HEK293T (cell line): ENCODE measurements around the gene BACE1-AS.
"Not testable (repeated sequence)": the region's sequence is repeated elsewhere in the genome, so short reads cannot be mapped to it uniquely, and the experiment has no call there.

Source experiments
- CTCF ChIA-PET: fragments of 350-600 bp; formaldehyde crosslinking; extraction: SDS; loops from one replicate; lab custom pipeline; 2021; ENCODE audit warnings: antibody characterized with exemption, inconsistent platforms; lab: Yijun Ruan, JAX
- POLR2A ChIA-PET: fragments of 350-600 bp; formaldehyde crosslinking; extraction: SDS; loops from one replicate; lab custom pipeline; 2020; ENCODE audit warnings: antibody characterized with exemption, inconsistent platforms; lab: Yijun Ruan, JAX
- DNase-seq: peaks from one replicate; pipeline ENCODE4 v3.0.0; 2012; ENCODE audit warnings: mixed read lengths; ENCODE audit errors: extremely low spot score
- ARNT ChIP-seq: fragments of 450-650 bp; IDR thresholded peaks from 2 replicates; pipeline ENCODE4 v1.6.1; 2017; ENCODE audit warnings: mild to moderate bottlenecking
- BHLHE40 ChIP-seq: fragments of 450-650 bp; IDR thresholded peaks from 2 replicates; pipeline ENCODE4 v1.6.1; 2016; ENCODE audit warnings: mild to moderate bottlenecking, moderate library complexity, borderline replicate concordance
- CTBP1 ChIP-seq: fragments of 450-650 bp; IDR thresholded peaks from 2 replicates; pipeline ENCODE4 v1.6.1; 2016; ENCODE audit warnings: borderline replicate concordance
- ELF4 ChIP-seq: fragments of 450-650 bp; IDR thresholded peaks from 2 replicates; pipeline ENCODE4 v1.6.1; 2017; ENCODE audit warnings: antibody characterized with exemption
- FOXA1 ChIP-seq: fragments of 450-650 bp; IDR thresholded peaks from 2 replicates; pipeline ENCODE4 v1.6.1; 2016; ENCODE audit warnings: mild to moderate bottlenecking
- FOXK2 ChIP-seq: fragments of 450-650 bp; IDR thresholded peaks from 2 replicates; pipeline ENCODE4 v1.6.1; 2016; ENCODE audit warnings: mild to moderate bottlenecking
- FOXM1 ChIP-seq: fragments of 450-650 bp; IDR thresholded peaks from 2 replicates; pipeline ENCODE4 v1.6.1; 2017; ENCODE audit warnings: mild to moderate bottlenecking, borderline replicate concordance
- HDGF ChIP-seq: fragments of 450-650 bp; IDR thresholded peaks from 2 replicates; pipeline ENCODE4 v1.6.1; 2017; ENCODE audit warnings: antibody characterized with exemption, borderline replicate concordance
- L3MBTL2 ChIP-seq: fragments of 450-650 bp; conservative IDR thresholded peaks from 2 replicates; pipeline ENCODE4 v1.6.1; 2016; ENCODE audit warnings: mild to moderate bottlenecking
- LEF1 ChIP-seq: fragments of 450-650 bp; IDR thresholded peaks from 2 replicates; pipeline ENCODE4 v1.6.1; 2017; ENCODE audit warnings: mild to moderate bottlenecking, borderline replicate concordance
- SP1 ChIP-seq: fragments of 450-650 bp; IDR thresholded peaks from 2 replicates; pipeline ENCODE4 v1.6.1; 2017
- SUZ12 ChIP-seq: fragments of 450-650 bp; IDR thresholded peaks from 2 replicates; pipeline ENCODE4 v1.6.1; 2016; ENCODE audit warnings: mild to moderate bottlenecking
- TARDBP ChIP-seq: fragments of 450-650 bp; IDR thresholded peaks from 2 replicates; pipeline ENCODE4 v1.6.1; 2016
- ZNF384 ChIP-seq: fragments of 450-650 bp; IDR thresholded peaks from 2 replicates; pipeline ENCODE4 v1.6.1; 2016
- TF ChIP-seq, protein P1 (sequence below): fragments of 450-650 bp; IDR thresholded peaks from 2 replicates; pipeline ENCODE4 v1.6.1; 2016

BACE1-AS gene

DNA sequence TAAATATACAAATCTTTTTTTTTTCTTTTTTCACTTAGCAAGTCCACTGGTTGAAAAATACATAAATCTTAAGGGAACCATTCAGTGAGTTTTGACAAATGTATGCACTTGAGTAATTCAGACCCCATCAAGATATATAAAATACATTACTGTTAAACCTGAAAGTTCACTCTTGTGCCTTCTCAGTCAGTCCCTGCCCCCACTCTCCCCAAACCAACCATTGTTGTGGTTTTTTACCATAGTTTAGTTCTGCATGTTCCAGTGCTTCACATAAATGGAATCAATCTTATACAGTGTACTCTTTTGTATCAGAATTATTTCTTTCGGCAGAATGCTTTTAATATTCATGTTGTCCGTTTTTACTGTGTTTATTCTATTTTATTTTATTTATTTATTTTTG lies 32.6 kb upstream of the BACE1-AS start:
- POLR2A ChIA-PET, result no interaction called here
- CTCF ChIA-PET, result no interaction called here
- TF ChIP-seq SUZ12 (no peak), CTBP1 (no peak), FOXA1 (no peak), TARDBP (no peak), FOXM1 (no peak)
- TF ChIP-seq, protein P1, sequence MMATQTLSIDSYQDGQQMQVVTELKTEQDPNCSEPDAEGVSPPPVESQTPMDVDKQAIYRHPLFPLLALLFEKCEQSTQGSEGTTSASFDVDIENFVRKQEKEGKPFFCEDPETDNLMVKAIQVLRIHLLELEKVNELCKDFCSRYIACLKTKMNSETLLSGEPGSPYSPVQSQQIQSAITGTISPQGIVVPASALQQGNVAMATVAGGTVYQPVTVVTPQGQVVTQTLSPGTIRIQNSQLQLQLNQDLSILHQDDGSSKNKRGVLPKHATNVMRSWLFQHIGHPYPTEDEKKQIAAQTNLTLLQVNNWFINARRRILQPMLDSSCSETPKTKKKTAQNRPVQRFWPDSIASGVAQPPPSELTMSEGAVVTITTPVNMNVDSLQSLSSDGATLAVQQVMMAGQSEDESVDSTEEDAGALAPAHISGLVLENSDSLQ, result no peak
- no peak for DNase-seq

- CTCF ChIA-PET, result no interaction called here
These were observed 31.7 kb upstream of the BACE1-AS start for GRCh38 chr11:117259417-117259816.

DNA sequence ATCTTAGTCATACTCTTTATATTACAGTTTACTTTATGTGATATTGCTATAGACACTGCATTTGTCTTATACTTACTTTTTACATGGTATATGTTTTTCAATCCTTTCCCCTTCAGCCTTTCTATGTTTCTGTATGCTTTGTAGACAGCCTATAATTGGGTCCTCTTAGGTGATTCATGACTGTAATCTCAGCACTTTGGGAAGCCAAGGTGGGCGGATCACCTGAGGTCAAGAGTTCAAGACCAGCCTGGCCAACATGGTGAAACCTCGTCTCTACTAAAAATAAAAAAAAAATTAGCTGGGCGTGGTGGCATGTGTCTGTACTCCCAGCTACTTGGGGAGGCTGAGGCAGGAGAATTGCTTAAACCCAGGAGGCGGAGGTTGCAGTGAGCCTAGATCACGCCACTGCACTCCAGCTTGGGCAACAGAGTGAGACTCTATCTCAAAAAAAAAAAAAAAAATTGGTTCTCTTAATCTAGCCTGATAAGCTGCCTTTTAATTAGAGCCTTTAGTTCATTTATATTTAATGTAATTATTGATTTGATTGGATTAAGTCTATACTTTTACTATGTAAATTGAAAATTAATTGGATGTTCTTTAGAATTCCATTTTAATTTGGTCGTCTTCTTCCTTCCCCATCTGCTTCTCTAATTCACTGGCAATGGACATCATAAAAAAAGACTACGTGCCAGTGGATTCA lies 26.4 kb upstream of the BACE1-AS start:
- POLR2A ChIA-PET, CTCF ChIA-PET, DNase-seq: not testable (repeated sequence)

More at GRCh38 chr11:117259417-117259816, 31.7 kb upstream of the BACE1-AS start:
- no peak for TF ChIP-seq TARDBP
- TF ChIP-seq SP1, result no peak
- no peak for TF ChIP-seq L3MBTL2
- TF ChIP-seq, protein P1, result no peak
- TF ChIP-seq BHLHE40, result no peak
- TF ChIP-seq LEF1, result no peak
- TF ChIP-seq FOXK2, result no peak
- TF ChIP-seq HDGF, result no peak
- no peak for TF ChIP-seq ELF4
- no peak for TF ChIP-seq FOXM1
- no peak for TF ChIP-seq SUZ12
- TF ChIP-seq CTBP1, result no peak
- TF ChIP-seq ARNT, result no peak
- TF ChIP-seq ZNF384, result no peak
- TF ChIP-seq FOXA1, result no peak
- DNase-seq, result no peak
- POLR2A ChIA-PET, result no interaction called here

DNA sequence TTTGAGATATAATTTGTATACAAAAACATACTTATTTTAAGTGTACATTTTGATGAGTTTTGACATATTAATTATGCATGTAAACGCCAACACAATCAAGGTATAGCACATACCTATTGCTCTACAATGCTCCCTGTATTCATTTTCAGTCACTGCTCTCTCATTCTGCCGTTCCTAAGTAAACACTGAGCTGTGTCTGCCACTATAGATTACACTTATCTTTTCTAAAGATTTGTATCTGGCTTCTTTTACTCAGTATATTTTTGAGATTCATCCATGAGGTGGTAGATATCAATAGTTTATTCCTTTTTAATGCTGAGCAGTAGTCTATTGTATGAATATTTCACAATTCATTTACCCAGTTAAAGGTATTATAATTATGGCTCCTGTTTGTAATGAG lies 25.4 kb upstream of the BACE1-AS start:
- ChIA-PET POLR2A (no interaction called here), CTCF (no interaction called here)
- TF ChIP-seq LEF1, result no peak
- TF ChIP-seq HDGF, result no peak
- no peak for TF ChIP-seq FOXM1
- no peak for TF ChIP-seq FOXA1
- TF ChIP-seq ZNF384, result no peak
- no peak for TF ChIP-seq CTBP1
- DNase-seq, result no peak

GRCh38 chr11:117269856-117270255 lies 21.3 kb upstream of the BACE1-AS start:
- DNase-seq, result no peak
- ChIA-PET POLR2A (no interaction called here), CTCF (no interaction called here)
- TF ChIP-seq FOXK2, result no peak
- no peak for TF ChIP-seq BHLHE40
- TF ChIP-seq FOXA1, result no peak
- TF ChIP-seq SUZ12, result no peak
- no peak for TF ChIP-seq SP1
- TF ChIP-seq FOXM1, result no peak
- TF ChIP-seq LEF1, result no peak
- no peak for TF ChIP-seq CTBP1
- TF ChIP-seq ZNF384, result no peak
- TF ChIP-seq TARDBP, result no peak
- TF ChIP-seq ELF4, result no peak
- TF ChIP-seq HDGF, result no peak

DNA sequence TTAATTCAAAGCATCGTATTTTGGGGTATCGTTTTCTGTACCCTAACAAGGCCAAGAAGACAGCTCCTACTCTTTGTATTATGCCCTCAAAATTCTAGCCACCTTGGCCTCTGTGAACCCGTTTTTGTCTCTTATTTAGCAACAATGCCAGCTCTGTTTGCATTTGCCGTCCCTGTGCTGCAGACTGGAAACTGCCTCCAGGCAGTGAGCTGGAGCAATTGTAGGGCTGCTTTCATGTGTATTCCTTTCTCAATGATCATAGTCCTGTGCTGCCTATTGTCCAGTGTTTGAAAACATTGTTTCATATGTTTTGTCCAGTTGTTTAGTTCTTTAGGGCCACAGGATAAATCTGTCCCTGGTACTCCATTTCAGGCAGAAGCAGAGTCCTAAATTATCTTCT lies 19.9 kb upstream of the BACE1-AS start:
- CTCF ChIA-PET, result interaction anchor here (0.8 kb wide), 1 partner anchor 32 kb away, joined by 4 read pairs; no protein-coding TSS in a partner anchor
- no peak for DNase-seq
- TF ChIP-seq BHLHE40, result no peak
- no peak for TF ChIP-seq FOXM1
- no peak for TF ChIP-seq HDGF
- no peak for TF ChIP-seq ZNF384
- no peak for TF ChIP-seq FOXK2
- no peak for TF ChIP-seq CTBP1
- no peak for TF ChIP-seq L3MBTL2
- no peak for TF ChIP-seq SUZ12
- TF ChIP-seq ARNT, result no peak
- no peak for TF ChIP-seq LEF1
- no peak for TF ChIP-seq FOXA1
- TF ChIP-seq TARDBP, result no peak
- TF ChIP-seq, protein P1, result no peak
- no peak for TF ChIP-seq ELF4
- no peak for TF ChIP-seq SP1
- POLR2A ChIA-PET, result no interaction called here

DNA sequence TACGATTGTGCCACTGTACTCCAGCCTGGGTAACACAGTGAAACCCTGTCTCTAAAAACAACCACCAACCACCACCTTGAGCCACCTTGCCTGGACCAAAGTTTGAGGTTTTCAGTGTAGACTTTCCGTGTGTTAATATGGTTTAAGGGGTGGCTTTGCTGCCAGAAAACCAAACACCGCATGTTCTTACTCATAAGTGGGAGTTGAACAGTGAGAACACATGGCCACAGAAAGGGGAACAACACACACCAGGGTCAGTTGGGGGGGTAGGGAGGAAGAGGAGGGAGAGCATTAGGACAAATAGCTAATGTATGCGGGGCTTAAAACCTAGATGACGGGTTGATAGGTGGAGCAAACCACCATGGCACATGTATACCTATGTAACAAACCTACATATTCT lies 19.0 kb upstream of the BACE1-AS start:
- CTCF ChIA-PET, DNase-seq, POLR2A ChIA-PET: not testable (repeated sequence)
